ENCODE results near the gene GALNT3. TPM values are rescaled to one million over a fixed set of nuclear protein-coding genes. Genes with fewer than 3 reads are reported as not detected.

GALNT3 gene
- total RNA-seq, 1 experiment from 2014 or later = 18.5 TPM

DNA sequence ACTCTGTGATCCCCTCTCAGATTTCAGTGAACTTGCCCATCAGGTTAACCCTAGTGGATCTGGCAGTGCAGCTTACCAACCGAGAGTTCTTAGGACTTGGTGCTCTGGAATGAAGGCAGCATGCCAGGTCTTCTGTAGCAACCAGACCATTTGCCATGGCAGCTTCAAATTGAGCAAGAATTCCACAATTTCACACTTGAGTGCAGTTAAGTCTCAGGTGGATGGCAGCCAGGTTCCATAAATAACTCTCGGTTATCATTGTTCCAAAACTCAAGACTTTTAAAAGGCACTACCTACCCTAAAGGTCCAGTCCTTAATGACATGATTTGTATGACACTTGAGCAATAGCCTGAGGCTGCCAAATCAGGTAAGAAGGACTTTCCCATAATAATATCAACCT lies 48.1 kb downstream of the GALNT3 start:
- no peak overlapping the region for H3K4me3 Mint-ChIP-seq
- Histone ChIP-seq H2BK12ac (ENCODE audit: insufficient read length, low read depth, low read length) (no peak overlapping the region), H3K27me3 (ENCODE audit: insufficient read depth, low read length) (no peaks in the 10 kb centered on the region), H3K4me1 (ENCODE audit: insufficient read depth, low read length) (no peaks in the 10 kb centered on the region), H4K8ac (replicated peaks; ENCODE audit: insufficient read length, low read depth, low read length) (no peak overlapping the region), H3K56ac (ENCODE audit: insufficient read length, low read depth, low read length) (no peak overlapping the region), H3K9ac (ENCODE audit: extremely low read depth, insufficient read length, low read length) (no peak overlapping the region), H3K23ac (ENCODE audit: insufficient read length, low read depth, low read length) (no peak overlapping the region), H4K5ac (ENCODE audit: insufficient read length, low read depth, low read length) (no peak overlapping the region), H2AFZ (ENCODE audit: low read length) (no peak overlapping the region), H3K79me1 (ENCODE audit: insufficient read depth, low read depth, low read length, poor library complexity, severe bottlenecking) (no peaks in the 10 kb centered on the region), H2AK5ac (ENCODE audit: insufficient read length, low read length) (no peak overlapping the region), H2BK15ac (ENCODE audit: low read depth, low read length) (no peak overlapping the region), H2BK120ac (ENCODE audit: low read depth, low read length, poor library complexity, severe bottlenecking) (no peak overlapping the region), H2BK5ac (ENCODE audit: insufficient read length, low read length) (no peak overlapping the region), H3K14ac (ENCODE audit: insufficient read depth, low read length) (no peak overlapping the region), H4K91ac (ENCODE audit: insufficient read length, low read depth, low read length) (no peak overlapping the region), H3K4me2 (ENCODE audit: insufficient read depth, insufficient read length, low read length) (no peak overlapping the region), H3K9me3 (ENCODE audit: control insufficient read depth, low read depth, low read length) (no peaks in the 10 kb centered on the region), H2BK20ac (ENCODE audit: low read depth, low read length, poor library complexity, severe bottlenecking) (no peak overlapping the region), H3K79me2 (ENCODE audit: insufficient read depth, low read length) (no peaks in the 10 kb centered on the region; the same call in 1 of the 2 replicates), H3K18ac (ENCODE audit: insufficient read length, low read depth, low read length) (no peak overlapping the region), H3K27ac (ENCODE audit: insufficient read length, low read depth, low read length) (no peak overlapping the region), H4K20me1 (ENCODE audit: control insufficient read depth, insufficient read depth, insufficient read length) (no peaks in the 10 kb centered on the region), H3K23me2 (ENCODE audit: insufficient read length, low read depth, low read length, poor library complexity, severe bottlenecking) (no peaks in the 10 kb centered on the region), H3T11ph (ENCODE audit: low read length) (no peak overlapping the region), H3K4ac (ENCODE audit: low read depth, low read length) (no peak overlapping the region)
- H3K27me3 Mint-ChIP-seq (ENCODE audit: low read depth) = no peaks in the 10 kb centered on the region
- H3K4me1 Mint-ChIP-seq = no peaks in the 10 kb centered on the region
- H3K36me3 Mint-ChIP-seq (ENCODE audit: insufficient read depth in 1 of 3, low read depth in 3 of 3) = peaks cover 9 to 52% (median 37%) of the 10 kb centered on the region in 3 experiments
- no peak overlapping the region; a peak in 2 of 7 replicates for H3K27ac Mint-ChIP-seq
- no peaks in the 10 kb centered on the region for H3K9me3 Mint-ChIP-seq
- no peak for DNase-seq
- TF ChIP-seq, protein P1, sequence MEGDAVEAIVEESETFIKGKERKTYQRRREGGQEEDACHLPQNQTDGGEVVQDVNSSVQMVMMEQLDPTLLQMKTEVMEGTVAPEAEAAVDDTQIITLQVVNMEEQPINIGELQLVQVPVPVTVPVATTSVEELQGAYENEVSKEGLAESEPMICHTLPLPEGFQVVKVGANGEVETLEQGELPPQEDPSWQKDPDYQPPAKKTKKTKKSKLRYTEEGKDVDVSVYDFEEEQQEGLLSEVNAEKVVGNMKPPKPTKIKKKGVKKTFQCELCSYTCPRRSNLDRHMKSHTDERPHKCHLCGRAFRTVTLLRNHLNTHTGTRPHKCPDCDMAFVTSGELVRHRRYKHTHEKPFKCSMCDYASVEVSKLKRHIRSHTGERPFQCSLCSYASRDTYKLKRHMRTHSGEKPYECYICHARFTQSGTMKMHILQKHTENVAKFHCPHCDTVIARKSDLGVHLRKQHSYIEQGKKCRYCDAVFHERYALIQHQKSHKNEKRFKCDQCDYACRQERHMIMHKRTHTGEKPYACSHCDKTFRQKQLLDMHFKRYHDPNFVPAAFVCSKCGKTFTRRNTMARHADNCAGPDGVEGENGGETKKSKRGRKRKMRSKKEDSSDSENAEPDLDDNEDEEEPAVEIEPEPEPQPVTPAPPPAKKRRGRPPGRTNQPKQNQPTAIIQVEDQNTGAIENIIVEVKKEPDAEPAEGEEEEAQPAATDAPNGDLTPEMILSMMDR (conservative IDR thresholded peaks at IDR 0.05) = no peak
- no CpG with 5 or more reads among the region's 2 CpGs for WGBS (ENCODE audit: extremely low coverage, insufficient read length, low lambda C conversion rate)

Measured in H9 (cell line).